ENCODE measurements around the gene EMC9.

Gene EMC9

GRCh38 chr14:24130717-24131548 lies 10.5 kb downstream of the EMC9 start:
- DNase-seq, result no peak

GRCh38 chr14:24130380-24130716 lies 11.0 kb downstream of the EMC9 start, which contains the start of gene FITM1:
Gene FITM1 (plus strand): TSS chr14:24130659. CDS start chr14:24131564, 905 bp downstream.
- no peak for DNase-seq

- no peak for DNase-seq
These were observed 11.9 kb downstream of the EMC9 start for GRCh38 chr14:24129410-24129998.

- DNase-seq, result no peak
These were observed 13.7 kb downstream of the EMC9 start for GRCh38 chr14:24127673-24128072.

GRCh38 chr14:24126939-24127338 lies 14.5 kb downstream of the EMC9 start:
- DNase-seq, result no peak

- DNase-seq, result no peak
These were observed 17.7 kb downstream of the EMC9 start for GRCh38 chr14:24123424-24124417.

- no peak for DNase-seq
These were observed 18.5 kb downstream of the EMC9 start for GRCh38 chr14:24122898-24123297.

- no peak for DNase-seq
These were observed 19.0 kb downstream of the EMC9 start for GRCh38 chr14:24122416-24122815.

GRCh38 chr14:24121210-24121609 lies 20.2 kb downstream of the EMC9 start:
- no peak for DNase-seq

- DNase-seq, result no peak
These were observed 21.7 kb downstream of the EMC9 start for GRCh38 chr14:24119691-24120090.

- DNase-seq, result no peak
These were observed 24.2 kb downstream of the EMC9 start for GRCh38 chr14:24117179-24117578.

- no peak for DNase-seq
These were observed 25.1 kb downstream of the EMC9 start for GRCh38 chr14:24116128-24116814.

- no peak for DNase-seq
These were observed 25.8 kb downstream of the EMC9 start for GRCh38 chr14:24115422-24116127.

- DNase-seq, result peak; percentile 98
These were observed 26.6 kb downstream of the EMC9 start, which contains the start of the genes DCAF11 and NRL for GRCh38 chr14:24114532-24115421. Gene DCAF11 (plus strand): TSS chr14:24114777. CDS start chr14:24115595, 818 bp downstream. Gene NRL (minus strand): TSS chr14:24114949. CDS start chr14:24082848, 32,101 bp downstream.

- DNase-seq, result peak; percentile 83
These were observed 27.4 kb downstream of the EMC9 start for GRCh38 chr14:24113801-24114531.

- DNase-seq, result no peak
These were observed 28.0 kb downstream of the EMC9 start for GRCh38 chr14:24113379-24113800.

- no peak for DNase-seq
These were observed 30.9 kb downstream of the EMC9 start for GRCh38 chr14:24110523-24110922.

- no peak for DNase-seq
These were observed 31.3 kb downstream of the EMC9 start for GRCh38 chr14:24110060-24110459.

- no peak for DNase-seq
These were observed 33.0 kb downstream of the EMC9 start for GRCh38 chr14:24108336-24108874.
